ENCODE results near the gene RXFP1. TPM values are rescaled to one million over a fixed set of nuclear protein-coding genes. Genes with fewer than 3 reads are reported as not detected.

The RXFP1 gene
- total RNA-seq, 4 donors from 2014 or later = 0.13 TPM; not detected in 3

DNA sequence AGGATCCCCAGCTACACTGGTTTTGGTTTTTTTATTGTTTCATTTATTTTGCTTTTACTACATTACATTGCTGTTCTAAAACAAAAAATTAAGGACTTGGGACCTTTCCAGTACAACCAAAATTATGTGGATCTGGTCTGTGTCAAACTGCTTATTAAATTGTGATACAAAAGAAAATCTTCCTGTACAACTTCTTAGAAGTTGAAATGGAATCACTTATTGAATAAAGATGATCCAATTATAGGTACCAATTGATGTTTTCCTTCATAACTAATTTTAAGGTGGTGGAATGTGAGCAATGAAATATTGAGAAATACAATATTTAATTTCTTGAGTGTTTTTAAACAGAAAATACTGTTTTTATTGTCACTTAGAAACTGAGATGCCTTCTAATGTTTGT lies 82.7 kb downstream of the RXFP1 start:
- DNase-seq (ENCODE audit: low spot score) (no peak), ATAC-seq (ENCODE audit: low FRiP score) (no peak)
- TF ChIP-seq, protein P1, sequence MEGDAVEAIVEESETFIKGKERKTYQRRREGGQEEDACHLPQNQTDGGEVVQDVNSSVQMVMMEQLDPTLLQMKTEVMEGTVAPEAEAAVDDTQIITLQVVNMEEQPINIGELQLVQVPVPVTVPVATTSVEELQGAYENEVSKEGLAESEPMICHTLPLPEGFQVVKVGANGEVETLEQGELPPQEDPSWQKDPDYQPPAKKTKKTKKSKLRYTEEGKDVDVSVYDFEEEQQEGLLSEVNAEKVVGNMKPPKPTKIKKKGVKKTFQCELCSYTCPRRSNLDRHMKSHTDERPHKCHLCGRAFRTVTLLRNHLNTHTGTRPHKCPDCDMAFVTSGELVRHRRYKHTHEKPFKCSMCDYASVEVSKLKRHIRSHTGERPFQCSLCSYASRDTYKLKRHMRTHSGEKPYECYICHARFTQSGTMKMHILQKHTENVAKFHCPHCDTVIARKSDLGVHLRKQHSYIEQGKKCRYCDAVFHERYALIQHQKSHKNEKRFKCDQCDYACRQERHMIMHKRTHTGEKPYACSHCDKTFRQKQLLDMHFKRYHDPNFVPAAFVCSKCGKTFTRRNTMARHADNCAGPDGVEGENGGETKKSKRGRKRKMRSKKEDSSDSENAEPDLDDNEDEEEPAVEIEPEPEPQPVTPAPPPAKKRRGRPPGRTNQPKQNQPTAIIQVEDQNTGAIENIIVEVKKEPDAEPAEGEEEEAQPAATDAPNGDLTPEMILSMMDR (IDR thresholded peaks at IDR 0.05) = no peak

DNA sequence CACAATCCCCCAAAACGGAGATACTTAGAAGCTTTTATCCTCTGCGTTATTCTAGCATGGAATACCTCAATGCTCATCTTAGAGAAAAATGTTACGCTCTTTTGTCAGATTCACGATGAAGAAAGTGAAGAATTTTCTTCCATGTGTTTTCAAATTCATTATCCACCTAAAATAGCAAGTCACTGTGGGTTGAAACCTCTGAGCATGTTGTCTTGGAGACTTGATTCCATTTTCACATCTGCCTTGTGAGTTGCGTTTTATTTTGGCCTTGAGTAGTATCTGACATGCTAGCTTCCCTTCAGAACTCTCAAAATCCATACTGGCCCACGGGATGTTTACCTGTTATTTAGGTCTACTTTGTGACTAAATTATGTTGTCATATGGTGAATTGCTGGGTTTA lies 83.7 kb downstream of the RXFP1 start:
- ATAC-seq (ENCODE audit: low FRiP score) (no peak), DNase-seq (ENCODE audit: low spot score) (no peak)
- TF ChIP-seq, protein P1 (IDR thresholded peaks at IDR 0.05) = no peak

DNA sequence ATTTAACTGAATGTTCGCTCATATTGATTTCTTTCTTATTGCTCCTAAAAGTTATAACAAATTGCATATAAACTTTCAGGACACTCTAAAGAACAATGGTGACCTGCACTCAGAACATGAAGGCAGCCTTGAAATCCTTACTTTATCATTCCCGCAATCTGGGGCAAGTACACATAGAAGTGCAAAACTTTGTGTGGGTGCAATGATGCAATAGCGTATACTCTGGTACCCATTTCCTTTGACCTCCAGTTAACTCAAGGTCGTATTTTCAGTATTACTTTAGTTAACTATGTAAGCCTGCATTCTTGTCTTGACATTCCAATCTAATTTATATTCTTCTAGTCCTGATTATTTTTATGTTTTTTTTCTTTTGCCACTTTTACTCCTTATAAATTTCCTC lies 85.3 kb downstream of the RXFP1 start:
- ATAC-seq (ENCODE audit: low FRiP score) (no peak), DNase-seq (ENCODE audit: low spot score) (no peak)
- TF ChIP-seq, protein P1 (IDR thresholded peaks at IDR 0.05) = no peak

DNA sequence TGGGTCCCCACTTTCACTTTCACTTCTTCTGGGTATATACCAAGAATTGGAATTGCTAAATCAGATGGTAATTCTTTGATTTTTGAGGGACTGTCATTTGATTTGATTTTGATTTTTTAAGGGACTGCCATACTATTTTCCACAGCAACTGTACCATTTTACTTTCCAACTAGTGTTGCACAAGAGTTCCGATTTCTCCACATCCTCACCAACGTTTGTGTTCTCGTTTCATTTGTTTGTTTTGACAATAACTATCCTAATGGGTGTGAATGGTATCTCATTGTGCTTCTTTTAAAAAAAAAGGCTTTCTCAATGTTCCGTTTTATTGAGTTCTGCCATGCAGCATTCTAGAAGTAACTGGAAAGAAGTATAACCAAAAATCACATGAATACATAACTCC lies 87.4 kb downstream of the RXFP1 start:
- ATAC-seq (ENCODE audit: low FRiP score) = no peak
- no peak for DNase-seq (ENCODE audit: low spot score)
- TF ChIP-seq, protein P1 (IDR thresholded peaks at IDR 0.05) = no peak

DNA sequence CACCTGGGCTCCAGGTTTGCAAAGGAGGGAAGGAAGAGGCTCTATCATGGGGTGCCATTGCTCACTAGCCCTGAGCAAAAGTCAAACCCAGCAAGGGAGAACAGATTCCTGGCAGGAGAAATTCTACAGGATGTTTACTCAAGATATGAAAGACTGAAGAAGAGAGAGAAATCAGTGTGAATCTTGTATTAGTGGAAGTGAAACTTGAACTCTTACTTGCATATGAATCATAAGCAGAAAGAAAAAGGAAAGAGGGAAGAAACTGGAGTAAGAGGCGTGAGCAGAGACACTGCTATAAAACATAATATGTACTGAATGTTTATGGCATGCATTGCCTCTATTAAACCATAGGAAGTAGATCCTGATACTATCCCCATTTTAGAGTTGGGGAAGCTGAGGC lies 89.1 kb downstream of the RXFP1 start:
- no peak for ATAC-seq (ENCODE audit: low FRiP score)
- TF ChIP-seq, protein P1 (IDR thresholded peaks at IDR 0.05) = no peak
- no peak for DNase-seq (ENCODE audit: low spot score)

DNA sequence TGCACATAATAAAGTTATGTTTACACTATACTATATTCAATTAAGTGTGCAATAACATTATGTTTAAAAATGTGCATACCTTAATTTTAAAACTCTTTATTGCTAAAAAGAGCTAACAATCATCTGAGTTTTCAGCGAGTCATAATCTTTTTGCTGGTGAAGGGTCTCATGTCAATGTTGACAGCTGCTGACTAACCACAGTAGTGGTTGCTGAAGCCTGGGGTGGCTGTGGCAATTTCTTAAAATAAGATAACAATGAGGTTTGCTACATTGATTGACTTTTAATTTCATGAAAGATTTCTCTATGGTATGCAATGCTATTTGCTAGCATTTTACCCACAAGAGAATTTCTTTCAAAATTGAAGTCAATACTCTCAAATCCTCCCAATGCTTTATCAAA lies 91.4 kb downstream of the RXFP1 start:
- TF ChIP-seq, protein P1 (IDR thresholded peaks at IDR 0.05) = no peak
- no peak for ATAC-seq (ENCODE audit: low FRiP score)
- no peak for DNase-seq (ENCODE audit: low spot score)

DNA sequence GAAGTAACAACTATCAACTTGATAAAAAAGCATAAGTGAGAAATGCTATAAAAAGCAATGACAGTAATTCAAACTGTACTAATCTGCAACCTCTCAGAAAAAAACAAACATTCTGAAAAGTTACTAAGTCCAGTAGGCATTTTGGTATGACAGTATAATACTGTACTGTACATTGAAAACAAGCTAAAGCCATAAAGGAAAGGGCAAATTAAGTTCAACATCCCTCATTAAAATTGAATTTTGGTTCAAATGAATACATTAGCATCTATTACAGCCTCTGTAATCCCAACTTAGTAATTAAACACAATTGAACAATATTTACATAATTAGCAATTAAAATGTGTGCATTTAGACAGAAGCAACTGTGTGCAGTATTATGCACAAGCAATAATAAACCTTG lies 96.3 kb downstream of the RXFP1 start:
- no peak for ATAC-seq (ENCODE audit: low FRiP score)
- no peak for DNase-seq (ENCODE audit: low spot score)
- TF ChIP-seq, protein P1 (IDR thresholded peaks at IDR 0.05) = no peak

Measured in omental fat pad (tissue), 4 donors.